ENCODE data around the gene ENTPD6.

DNA sequence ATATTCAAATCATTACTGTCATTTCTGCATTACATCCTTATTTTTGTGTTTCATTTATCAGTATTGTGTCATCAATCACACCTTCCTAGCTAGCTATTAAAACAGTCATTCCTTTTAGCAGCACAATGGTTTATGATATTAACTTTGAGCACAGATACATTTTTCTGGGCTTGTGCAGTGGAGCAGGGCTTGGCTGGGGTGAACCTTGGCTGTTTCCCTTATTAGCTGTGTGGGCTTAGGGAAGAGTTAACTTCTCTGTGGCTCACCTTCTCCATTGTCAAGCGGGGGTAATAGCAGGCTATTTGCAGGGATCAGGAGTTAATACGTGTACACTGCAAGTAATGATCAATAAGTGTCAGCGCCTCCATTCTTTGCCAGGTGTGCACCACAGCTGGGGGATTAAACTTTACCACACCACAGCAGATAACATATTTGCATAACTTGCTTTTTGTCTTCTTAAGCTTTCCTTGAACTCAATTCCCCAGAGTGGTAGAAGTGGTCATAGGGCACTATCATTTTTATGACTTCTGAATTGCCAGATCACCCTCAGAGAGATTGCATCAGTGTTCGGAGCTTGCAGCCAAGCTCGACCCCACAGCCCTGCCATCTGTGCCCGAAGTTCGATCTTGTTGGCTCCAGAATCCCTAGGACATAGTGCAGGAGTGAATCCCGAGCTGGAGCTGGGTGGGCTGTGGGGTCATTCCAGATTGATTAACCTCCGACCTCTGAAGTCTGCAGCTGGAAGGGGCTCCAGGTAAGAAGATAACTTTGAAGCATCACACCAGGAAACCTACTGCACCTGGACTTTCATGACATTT, 50.9 kb downstream of the ENTPD6 start:
- TF ChIP-seq, protein P1, sequence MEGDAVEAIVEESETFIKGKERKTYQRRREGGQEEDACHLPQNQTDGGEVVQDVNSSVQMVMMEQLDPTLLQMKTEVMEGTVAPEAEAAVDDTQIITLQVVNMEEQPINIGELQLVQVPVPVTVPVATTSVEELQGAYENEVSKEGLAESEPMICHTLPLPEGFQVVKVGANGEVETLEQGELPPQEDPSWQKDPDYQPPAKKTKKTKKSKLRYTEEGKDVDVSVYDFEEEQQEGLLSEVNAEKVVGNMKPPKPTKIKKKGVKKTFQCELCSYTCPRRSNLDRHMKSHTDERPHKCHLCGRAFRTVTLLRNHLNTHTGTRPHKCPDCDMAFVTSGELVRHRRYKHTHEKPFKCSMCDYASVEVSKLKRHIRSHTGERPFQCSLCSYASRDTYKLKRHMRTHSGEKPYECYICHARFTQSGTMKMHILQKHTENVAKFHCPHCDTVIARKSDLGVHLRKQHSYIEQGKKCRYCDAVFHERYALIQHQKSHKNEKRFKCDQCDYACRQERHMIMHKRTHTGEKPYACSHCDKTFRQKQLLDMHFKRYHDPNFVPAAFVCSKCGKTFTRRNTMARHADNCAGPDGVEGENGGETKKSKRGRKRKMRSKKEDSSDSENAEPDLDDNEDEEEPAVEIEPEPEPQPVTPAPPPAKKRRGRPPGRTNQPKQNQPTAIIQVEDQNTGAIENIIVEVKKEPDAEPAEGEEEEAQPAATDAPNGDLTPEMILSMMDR (IDR thresholded peaks at IDR 0.05; ENCODE audit: low read depth, low read length, poor library complexity, severe bottlenecking) = no peak
- no peak for TF ChIP-seq EZH2phosphoT487 (IDR thresholded peaks at IDR 0.05; ENCODE audit: borderline replicate concordance, low read length)

All from DOHH2 (cell line).